Stimulated activated naive CD8-positive, alpha-beta T cell treated with anti-CD3 and anti-CD28 coated beads, Interleukin-15, Interleukin-2, amounts not matched to agents 100 U/mL and 50 U/mL, for 24 hours (primary cell): ENCODE measurements around the gene ST7.
"Not testable (repeated sequence)": the region's sequence is repeated elsewhere in the genome, so short reads cannot be mapped to it uniquely, and the experiment has no call there.

Experiments
- ATAC-seq: fragments of 150-1000 bp; cut with Tn5 transposase; one replicate; pipeline ENCODE4 v1.10.0; 2021
- DNase-seq: peaks from one replicate; pipeline ENCODE4 v3.0.0; 2021

Gene ST7

GRCh38 chr7:117096942-117097341 lies 143.6 kb downstream of the ST7 start:
- DNase-seq: no peak

GRCh38 chr7:117097860-117098259 lies 144.6 kb downstream of the ST7 start:
- no peak for ATAC-seq
- no peak for DNase-seq

More at GRCh38 chr7:117096942-117097341, 143.6 kb downstream of the ST7 start:
- ATAC-seq: no peak

- DNase-seq: no peak
- ATAC-seq: no peak
These were observed 145.2 kb downstream of the ST7 start for GRCh38 chr7:117098457-117098856.

DNA sequence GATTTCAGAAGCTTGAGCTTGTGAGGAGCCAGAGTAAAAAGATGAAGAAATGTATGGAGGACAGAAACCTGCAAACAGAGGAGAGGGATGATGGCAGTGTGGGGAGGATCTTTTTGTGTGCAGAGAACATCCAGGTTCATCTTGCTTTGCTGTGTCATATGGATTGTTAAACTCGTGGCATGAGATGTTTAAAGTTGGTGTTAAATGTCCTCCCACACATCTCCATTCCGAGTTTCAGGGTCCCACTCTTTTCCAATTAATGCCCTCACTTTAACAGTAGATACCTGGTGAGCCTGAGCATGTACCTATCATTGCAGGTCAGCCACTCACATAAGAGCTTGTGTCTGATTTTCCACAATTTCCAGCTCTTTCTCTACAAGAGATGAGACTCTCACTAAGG lies 147.7 kb downstream of the ST7 start:
- DNase-seq: no peak

DNA sequence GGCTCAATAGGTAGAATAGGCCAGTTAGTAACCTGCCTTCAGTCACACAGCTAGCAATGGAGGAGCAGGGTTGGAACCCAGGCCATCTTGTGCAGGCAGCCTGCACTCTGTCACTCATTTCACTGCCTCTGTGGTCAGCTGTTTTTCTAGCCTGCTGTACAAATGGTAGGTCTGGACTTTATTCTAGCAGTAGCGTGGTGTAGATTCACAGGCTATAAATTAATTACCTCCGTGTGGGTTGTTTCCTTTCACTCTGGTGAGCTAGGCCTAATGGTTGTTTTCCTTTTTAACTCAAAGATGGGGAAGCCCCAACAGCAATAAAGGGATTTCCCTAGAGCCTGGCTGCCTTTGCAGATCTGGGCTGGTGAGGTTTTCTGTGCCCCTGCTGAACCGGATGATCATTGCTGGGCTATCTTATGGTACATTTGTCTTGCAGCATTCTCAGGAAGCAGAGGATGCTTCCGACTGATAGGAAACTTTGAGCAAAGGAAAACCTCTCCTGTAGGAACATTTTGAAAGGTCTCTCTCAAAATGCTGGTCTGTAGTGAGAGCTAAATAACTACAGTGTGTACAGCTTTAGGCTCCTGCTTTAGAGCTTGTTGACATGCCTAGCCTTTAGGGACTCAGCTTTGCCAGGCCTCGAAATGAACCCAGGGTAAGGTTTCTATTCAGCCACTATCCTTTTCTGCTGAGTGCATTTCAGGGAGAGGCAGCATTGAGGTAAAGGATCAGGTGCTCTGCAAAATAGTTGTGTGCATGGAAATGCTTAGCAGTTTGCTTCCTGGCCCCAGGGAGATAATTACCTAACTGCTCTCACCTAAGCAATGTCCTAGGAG lies 157.4 kb downstream of the ST7 start:
- peak; percentile 98 for ATAC-seq

More for the DNA sequence above, 147.7 kb downstream of the ST7 start:
- no peak for ATAC-seq

GRCh38 chr7:117111535-117111934 lies 158.2 kb downstream of the ST7 start:
- no peak for DNase-seq
- ATAC-seq: no peak

More for the DNA sequence above, 157.4 kb downstream of the ST7 start:
- peak; percentile 61 for DNase-seq

GRCh38 chr7:117112640-117113039 lies 159.3 kb downstream of the ST7 start:
- ATAC-seq (no peak), DNase-seq (no peak)

- ATAC-seq (no peak), DNase-seq (no peak)
These were observed 160.6 kb downstream of the ST7 start for GRCh38 chr7:117113871-117114270.

DNA sequence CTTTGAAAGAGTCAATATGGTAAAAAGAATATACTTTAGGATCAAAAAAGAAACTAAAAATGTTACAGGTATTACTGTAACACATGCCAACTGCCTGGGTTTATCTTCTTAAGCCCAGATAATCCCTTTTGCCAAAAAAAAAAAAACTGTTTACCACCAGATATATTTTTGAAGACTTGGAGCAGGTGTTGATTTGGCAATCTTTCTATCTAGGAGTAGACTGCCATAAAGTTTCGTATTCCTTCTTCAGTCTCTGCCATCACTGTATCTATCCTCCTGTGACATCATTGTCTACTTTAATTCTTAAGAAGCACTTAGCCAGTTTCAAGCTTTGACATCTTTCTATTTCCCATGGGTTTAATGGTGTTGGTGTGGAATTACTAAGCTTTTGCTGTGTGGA lies 161.0 kb downstream of the ST7 start:
- DNase-seq: no peak
- ATAC-seq: no peak

DNA sequence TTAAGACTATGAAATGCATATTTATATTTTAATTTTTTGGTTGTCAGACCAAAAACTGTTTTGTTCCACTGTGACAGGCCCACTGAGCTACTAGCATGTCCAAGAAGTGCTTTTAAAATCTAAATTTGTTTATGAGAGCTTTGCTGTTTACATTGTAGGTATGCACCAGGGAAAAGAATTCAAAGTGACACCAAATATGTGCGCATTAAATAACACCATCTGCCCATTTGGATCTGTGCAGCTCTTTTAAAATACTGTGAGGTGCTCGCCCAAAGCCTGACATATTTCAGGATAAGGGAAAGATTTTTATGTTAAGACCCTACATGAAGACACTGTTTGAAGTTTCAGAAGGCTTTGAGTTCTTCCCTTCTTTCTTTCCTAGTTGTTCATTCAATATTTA lies 162.9 kb downstream of the ST7 start:
- no peak for ATAC-seq
- no peak for DNase-seq

DNA sequence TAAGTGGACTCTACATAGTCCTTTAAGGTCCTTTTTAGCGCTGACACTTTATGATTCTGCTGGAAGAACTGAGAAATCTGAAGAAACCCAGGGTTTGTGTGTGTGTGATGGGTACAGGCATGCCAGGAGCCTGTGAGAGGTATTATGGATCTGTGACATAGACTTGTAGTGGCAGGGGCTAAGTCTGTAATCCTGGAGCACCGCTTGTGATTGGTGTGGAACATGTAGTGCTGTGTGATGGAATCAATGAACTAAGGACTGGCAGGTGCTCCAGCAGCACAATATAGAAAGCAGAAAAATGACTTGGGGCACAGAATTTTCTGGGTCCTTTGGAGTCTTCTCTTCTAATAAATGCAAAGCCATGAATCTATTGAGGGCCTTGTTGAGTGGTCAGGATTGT lies 163.9 kb downstream of the ST7 start:
- no peak for DNase-seq
- ATAC-seq: no peak

DNA sequence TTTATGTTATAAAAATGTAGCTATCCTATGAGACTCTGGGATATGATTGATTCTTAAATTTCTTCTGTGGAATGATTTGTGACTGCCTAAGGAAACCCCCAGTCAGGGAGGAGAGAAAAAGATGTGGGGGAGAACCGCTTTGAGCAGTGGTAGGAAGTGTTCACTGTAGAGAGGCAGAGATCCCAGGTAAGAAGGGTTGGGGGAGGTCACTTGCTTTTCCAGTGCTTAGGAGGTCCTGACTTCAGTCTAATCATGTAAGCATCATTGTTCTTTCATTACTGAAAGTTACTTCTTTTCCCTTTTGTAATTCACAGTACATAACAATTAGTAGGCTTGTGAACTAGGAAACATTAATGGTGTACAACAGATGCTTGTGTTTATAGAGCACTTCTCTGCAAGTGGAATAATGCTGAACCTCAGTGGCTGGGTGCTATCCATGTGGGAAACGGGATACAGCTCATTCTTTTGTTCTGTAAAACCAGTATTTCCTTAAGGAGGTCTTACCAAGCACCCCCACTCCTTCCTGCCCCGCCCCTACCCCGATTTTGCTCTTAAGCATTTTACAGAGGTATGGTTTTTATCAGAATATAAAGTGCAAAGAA lies 165.4 kb downstream of the ST7 start:
- ATAC-seq (no peak), DNase-seq (no peak)

GRCh38 chr7:117119192-117119924 lies 166.1 kb downstream of the ST7 start:
- DNase-seq (peak; percentile 86), ATAC-seq (no peak)

DNA sequence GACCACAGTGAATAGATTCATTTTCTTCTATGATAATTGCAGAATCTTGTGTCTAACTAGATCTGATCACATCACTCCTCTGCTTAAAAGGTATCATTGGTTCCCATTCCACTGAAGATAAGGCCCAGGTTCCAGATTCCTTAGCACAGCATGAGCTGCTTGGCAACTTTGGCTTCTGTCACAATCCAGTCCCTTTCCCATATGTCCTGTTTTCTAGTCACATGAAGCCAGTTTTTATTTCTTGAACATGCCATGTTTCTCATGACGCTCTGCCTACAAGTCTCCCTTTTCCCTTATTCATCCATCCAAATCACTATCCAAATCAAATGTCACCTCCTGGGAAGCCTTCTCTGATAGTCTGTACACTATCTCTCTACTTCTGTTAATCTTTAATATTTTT lies 167.0 kb downstream of the ST7 start:
- ATAC-seq, DNase-seq: not testable (repeated sequence)

DNA sequence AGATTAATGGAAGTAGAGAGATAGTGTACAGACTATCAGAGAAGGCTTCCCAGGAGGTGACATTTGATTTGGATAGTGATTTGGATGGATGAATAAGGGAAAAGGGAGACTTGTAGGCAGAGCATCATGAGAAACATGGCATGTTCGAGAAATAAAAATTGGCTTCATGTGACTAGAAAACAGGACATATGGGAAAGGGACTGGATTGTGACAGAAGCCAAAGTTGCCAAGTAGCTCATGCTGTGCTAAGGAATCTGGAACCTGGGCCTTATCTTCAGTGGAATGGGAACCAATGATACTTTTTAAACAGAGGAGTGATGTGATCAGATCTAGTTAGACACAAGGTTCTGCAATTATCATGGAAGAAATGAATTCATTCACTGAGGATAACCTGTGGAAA lies 168.7 kb downstream of the ST7 start:
- DNase-seq, ATAC-seq: not testable (repeated sequence)

DNA sequence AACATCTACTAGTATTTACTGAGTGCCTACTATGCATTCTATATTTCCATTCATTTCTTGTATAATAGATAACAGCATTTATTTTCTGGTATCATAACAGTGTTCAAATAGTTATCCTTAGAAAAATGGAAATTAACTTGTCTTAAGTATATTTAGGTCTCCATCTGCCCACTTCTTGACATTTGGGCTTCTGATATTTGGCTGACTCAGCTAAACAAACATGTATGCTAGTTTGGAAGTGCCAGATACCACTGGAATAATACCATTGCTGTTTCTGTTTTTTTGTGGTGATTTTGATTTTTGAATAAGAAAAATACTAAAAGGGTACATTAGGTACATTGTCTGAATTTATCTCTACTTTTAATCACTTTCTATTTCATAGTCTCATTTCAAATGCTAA lies 169.2 kb downstream of the ST7 start:
- ATAC-seq (no peak), DNase-seq (no peak)

GRCh38 chr7:117123311-117123926 lies 170.1 kb downstream of the ST7 start:
- ATAC-seq (no peak), DNase-seq (no peak)

GRCh38 chr7:117124591-117125220 lies 171.4 kb downstream of the ST7 start:
- peak; percentile 99 for ATAC-seq
- peak; percentile 83 for DNase-seq

GRCh38 chr7:117126676-117127075 lies 173.4 kb downstream of the ST7 start:
- DNase-seq (no peak), ATAC-seq (no peak)

- DNase-seq (peak; percentile 48), ATAC-seq (no peak)
These were observed 174.4 kb downstream of the ST7 start for GRCh38 chr7:117127585-117128168.

GRCh38 chr7:117129521-117129955 lies 176.2 kb downstream of the ST7 start:
- no peak for ATAC-seq
- no peak for DNase-seq

GRCh38 chr7:117130262-117130661 lies 177.0 kb downstream of the ST7 start:
- no peak for ATAC-seq

More at GRCh38 chr7:117130262-117130661, 177.0 kb downstream of the ST7 start:
- no peak for DNase-seq
